Body of pancreas (tissue), 4 donors: ENCODE results near the gene CRAT.

Source experiments
- CTCF ChIP-seq, 7 experiments: fragments of 450-650 bp in 4 of 7; fragments of 200-600 bp in 3 of 7; sonication (generic) in 3 of 7; IDR thresholded peaks; one replicate each; pipeline ENCODE4 v1.5.1; 2016 to 2019; ENCODE audit warnings: antibody characterized with exemption in 7 of 7
- POLR2A ChIP-seq, 3 donors: fragments of 450-650 bp; IDR thresholded peaks; one replicate each; pipeline ENCODE4 v1.6.1; 2016; ENCODE audit warnings: antibody characterized with exemption in 3 of 3, mild to moderate bottlenecking in 2 of 3

GRCh38 chr9:129103595-129103965 lies 7.0 kb downstream of the CRAT start:
- no peak for TF ChIP-seq CTCF (IDR thresholded peaks at IDR 0.05)
- TF ChIP-seq POLR2A (IDR thresholded peaks at IDR 0.05), result no peak
